Measurements from ENCODE around the gene GPR183.

GRCh38 chr13:99335603-99336002, 28.4 kb upstream of the GPR183 start:
- TF ChIP-seq EP300 (IDR thresholded peaks at IDR 0.05) = no peak
- no peak for TF ChIP-seq CTCF (IDR thresholded peaks at IDR 0.05)
- TF ChIP-seq POLR2A (IDR thresholded peaks at IDR 0.05; ENCODE audit: low read depth) = no peak
